Stimulated activated naive CD4-positive, alpha-beta T cell treated with Interleukin-2 at 50 U/mL for 16 hours (primary cell): ENCODE results near the gene PHF2.

Source experiments
- DNase-seq: peaks from one replicate; lab custom pipeline; 2025; lab: John Stamatoyannopoulos, UW

PHF2 gene

GRCh38 chr9:93630806-93631411 lies 54.5 kb downstream of the PHF2 start:
- DNase-seq, result no peak

DNA sequence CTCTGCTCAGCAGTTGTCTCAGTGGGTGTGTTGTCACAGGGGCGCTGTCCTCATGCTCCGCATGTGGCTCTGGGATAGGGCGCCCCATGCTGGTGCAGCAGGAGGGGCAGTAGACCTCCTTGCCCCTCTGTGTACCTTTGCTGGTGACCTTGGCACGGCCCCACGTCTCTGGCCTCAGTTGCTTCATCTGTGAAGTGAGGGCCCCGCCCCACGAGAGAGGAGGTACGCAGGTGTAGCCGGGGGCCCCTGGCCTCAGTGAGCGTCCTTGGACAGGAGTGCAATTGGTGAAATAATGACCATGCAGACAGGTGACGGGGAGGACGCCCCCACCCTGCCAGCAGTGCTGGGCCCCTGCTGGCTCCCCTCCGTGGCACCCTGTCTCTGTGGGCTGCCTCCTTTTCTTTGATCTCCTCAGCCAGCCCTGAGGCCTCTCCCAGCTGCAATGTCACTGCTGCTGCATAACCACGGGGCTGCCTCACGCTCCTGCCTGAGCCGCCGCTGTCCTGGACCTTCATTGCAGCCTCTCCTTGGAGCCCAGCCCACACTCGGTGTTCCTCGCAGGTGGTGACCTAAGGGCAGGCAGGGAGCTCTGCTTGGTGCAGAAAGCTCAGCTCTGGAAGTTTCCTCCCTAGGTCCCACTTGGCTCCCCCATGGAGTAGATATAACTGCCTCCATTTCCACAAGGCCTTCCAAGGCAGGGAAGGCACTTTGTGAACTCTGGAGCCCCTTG lies 57.3 kb downstream of the PHF2 start:
- no peak for DNase-seq

DNA sequence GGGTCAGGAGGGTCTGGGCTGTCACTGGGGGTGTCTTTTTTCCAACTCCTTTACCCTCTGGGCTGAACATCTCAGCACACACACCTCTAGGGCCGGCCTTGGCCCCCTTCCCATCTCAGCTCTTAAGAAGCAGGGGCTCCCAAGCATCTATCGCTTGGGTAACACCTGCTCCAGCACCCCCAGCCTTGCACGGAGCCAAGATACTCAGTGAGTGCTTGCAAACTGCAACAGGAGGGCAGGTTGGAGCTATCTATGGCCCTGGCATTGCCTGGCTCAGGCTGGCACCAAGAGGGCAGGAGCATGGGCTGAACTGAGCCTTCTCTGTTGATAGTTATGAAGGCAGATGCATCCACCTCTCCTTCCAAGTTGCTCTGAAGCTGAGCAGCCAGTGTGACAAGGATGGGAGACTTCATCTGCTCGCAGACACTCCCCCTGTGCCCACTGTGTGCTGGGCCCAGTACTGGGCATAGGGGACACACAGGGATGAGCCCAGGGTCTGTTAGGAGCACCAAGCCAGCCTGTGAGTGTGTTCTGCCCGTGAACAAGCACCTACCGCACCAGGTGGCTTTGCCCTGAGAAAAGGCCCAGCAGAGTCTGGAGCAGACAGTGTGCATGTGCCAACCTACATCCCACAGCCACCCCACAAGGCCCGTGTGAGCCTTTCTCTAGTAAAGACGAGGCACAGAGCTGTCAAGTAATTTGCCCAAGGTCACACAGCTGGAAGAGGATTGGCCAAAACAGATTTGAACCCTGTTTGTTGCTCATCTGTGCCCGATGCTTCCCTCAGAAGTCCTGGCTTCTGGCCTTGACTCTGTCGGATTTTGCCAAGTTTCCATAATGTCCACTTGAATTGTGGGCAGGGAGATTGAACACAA lies 58.2 kb downstream of the PHF2 start:
- DNase-seq, result no peak

DNA sequence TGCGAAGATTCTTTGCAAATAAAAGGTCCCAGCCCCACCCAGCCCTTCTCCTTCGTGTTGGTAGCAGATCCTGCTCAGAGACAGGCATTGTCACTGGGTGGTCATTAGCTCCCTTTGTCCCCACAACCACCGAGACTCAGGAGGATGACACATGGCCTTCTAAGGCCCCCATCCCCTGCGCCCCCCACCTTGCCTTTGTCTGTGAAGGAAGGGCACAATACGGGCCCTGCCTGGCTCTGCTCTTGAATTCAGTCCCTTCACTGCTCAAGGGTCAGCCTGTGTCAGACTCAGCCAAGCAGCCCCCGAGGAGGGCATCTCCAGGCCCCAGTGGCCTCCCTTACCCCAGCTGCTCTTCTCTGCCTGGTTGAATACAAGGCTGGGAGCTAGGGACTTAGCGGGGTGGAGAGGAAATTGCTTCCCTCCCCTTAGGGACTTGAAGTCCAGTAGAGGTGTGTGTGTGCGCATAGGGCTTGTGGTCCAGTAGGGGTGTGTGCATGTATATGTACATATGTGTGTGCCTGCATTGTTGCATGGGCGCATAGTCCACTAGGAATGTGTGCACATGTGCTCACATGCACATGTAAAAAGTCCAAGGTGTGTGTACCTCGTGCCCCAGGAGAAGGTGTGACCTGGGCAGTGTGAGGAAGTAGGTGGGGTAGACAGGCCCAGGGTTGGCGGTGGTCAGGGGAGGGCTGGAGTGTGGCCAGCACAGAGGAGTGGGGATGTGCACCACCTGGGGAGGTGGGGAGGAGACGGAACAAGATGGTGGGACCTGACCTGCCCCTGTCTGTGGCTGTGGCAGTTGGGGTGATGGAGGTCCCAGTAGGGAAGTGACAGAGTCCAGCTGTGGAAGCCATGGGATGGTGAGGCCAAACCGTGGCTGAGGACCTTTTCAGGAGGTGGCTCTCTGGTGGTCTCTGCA lies 59.1 kb downstream of the PHF2 start:
- DNase-seq, result no peak

GRCh38 chr9:93636172-93636661 lies 59.8 kb downstream of the PHF2 start:
- DNase-seq, result no peak

- DNase-seq, result no peak
These were observed 60.3 kb downstream of the PHF2 start for GRCh38 chr9:93636667-93637066.

- DNase-seq, result no peak
These were observed 61.5 kb downstream of the PHF2 start for GRCh38 chr9:93637886-93638285.

GRCh38 chr9:93640027-93640426 lies 63.6 kb downstream of the PHF2 start:
- no peak for DNase-seq

DNA sequence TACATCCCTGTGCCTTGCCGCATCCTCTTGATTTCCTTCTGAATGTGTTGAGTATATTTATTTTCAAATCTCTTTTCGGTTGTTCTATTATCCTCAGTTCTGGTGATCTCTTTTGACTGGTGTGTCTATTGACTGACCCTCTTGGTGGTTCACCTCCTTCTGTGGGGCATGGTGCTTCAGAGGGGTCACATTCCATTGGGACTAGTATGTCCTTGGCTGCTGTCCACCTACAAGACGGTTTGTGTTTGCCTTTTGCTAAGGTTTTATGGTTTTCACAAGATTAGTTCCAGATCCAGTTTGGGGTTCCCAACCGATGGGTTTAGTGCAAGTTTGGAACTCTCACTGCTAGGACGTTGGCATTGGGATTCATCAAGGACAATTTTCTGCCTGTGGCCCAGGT lies 66.6 kb downstream of the PHF2 start:
- no peak for DNase-seq

DNA sequence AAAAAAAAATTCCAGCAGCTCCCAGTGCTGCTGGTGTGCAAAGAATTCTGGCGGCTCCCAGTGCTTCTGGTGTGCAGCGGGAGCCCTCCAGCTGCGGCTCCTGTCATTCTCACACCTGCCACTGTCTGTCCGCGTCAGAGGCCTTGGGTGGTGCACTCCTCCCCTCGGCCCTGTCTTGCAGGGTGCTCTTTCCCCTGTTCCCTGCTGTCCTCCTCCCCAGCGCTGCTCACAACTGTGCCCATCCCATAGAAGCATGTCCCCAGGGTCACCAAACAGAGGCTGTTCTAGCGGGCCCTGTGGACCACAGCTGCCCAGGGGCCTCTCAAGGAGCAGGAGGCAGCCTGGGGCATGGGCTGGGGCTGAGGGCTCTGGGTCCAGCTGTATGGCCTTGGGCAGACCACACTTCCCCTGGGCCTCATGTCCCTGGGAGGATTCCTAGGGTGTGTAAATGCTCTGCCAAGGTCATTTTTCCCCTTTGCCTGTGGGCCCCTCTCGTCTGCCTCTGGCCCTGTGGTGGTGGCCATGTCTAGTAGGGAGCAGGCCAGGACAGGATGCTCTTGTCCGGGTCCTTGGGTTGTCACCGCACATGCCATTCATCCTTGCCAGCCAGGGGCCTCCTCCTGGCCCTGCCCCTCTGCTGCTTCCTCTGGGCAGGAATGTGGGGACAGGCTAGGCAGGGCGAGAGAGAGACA lies 68.2 kb downstream of the PHF2 start:
- no peak for DNase-seq

DNA sequence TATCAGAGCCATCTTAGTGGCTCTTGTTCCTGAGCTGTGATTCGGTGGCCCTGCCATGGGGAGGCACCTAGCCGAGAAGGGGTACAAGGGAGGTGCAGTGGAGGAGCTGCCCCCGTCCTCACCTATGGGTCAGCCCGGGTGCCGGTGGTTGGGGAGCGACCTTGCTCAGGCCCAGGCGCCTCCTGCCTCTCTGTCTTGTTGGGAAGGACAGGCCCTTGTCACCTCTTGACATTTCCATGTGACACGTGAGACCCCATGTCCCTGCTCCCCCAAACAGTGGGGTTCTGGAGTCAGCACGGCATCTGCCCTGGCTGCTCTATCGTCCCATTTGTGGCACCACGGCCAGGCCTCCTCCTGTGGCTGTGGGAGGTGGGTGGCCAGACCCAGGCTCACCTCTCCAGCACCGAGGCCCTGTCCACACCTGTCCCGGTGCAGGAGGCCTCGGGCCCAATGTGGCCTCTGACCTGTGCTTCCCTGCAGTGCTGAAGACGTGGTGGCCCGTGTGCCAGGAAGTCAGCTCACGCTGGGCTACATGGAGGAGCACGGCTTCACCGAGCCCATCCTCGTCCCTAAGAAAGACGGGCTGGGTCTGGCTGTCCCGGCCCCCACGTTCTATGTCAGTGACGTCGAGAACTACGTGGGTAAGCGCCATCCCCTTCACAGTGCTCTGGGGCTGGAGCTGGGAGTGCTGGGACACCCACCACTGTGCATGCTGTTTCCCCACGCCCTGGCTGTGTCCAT lies 68.9 kb downstream of the PHF2 start:
- no peak for DNase-seq

- no peak for DNase-seq
These were observed 69.7 kb downstream of the PHF2 start for GRCh38 chr9:93645921-93646639.

- DNase-seq, result no peak
These were observed 70.3 kb downstream of the PHF2 start for GRCh38 chr9:93646640-93647178.

- DNase-seq, result no peak
These were observed 71.8 kb downstream of the PHF2 start for GRCh38 chr9:93648181-93648580.

DNA sequence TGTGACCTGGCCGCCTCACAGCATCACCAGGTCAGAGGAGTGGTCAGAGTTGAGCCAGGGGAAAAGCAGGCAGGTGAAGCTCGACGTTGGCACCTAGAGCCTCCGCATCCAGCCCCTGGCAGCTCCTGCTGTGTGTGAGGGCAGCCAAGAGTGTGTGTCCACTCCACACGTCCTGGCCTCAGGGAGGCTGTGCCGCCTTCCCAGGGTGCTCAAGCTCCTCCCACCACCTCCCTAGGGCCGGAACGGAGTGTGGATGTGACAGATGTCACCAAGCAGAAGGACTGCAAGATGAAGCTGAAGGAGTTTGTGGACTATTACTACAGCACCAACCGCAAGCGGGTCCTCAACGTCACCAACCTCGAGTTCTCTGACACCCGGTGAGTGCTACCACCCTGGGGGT lies 72.5 kb downstream of the PHF2 start:
- no peak for DNase-seq

DNA sequence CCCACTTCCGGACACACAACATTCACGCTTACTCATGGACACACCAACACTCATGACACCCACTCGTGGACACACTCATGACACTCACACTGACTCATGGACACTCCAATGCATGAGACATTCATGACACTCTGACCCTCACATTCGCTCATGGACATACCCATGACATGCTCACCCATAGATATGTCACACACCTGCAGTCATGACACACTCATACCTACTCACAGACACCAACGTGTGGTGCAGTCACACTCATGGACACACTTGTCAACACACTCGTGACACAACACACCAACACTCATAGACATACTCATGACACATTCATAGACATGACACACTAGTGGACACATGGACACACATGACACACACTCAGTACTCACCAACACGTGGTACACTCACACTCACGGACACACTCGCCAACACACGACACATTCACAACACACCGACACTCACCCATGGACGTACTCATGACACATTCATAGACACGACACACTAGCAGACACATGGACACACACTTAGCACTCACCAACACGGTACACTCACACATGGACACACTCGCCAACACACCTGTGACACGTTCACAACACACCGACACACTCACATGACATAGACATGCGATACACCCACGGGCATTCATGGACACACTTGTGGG lies 73.4 kb downstream of the PHF2 start:
- DNase-seq, result no peak

- no peak for DNase-seq
These were observed 74.1 kb downstream of the PHF2 start for GRCh38 chr9:93650448-93650847.

DNA sequence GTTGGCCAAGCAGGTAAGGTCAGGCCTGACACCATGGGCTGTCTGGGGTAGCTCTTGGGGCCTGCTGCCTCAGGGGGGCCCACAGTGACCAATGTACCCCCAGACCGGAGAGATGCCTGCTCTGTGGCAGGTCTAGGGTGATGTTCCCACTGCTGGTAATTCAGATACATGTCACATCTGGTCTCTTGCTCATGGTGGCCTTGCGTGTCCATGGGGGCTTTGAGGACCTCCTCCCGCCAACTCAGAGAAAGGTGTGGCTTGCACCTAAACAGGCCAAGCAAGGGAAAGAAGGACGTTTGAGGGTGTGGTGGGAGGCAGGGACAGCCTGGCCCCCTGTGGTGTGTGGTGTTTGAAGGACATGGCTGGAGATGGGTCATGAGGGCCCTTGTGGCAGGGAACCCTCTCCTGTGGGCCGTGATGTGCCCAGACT lies 75.2 kb downstream of the PHF2 start:
- DNase-seq, result no peak
